Effector memory CD4-positive, alpha-beta T cell (primary cell): Measurements from ENCODE around the gene SLC1A2.

Experiments
- DNase-seq, 3 donors: peaks; one replicate each; pipeline ENCODE4 v3.0.0-alpha.2; 2020
- H3K27ac ChIP-seq: 2 replicates; pipeline ENCODE4 v1.7.0; 2013; ENCODE audit warnings: mild to moderate bottlenecking, low read length, moderate library complexity; ENCODE audit not compliant: insufficient read depth, poor library complexity, severe bottlenecking
- H3K27me3 ChIP-seq: replicated peaks from 2 replicates; pipeline ENCODE4 v1.7.0; 2013; ENCODE audit warnings: mild to moderate bottlenecking, low read length; ENCODE audit not compliant: insufficient read depth, control insufficient read depth, poor library complexity, severe bottlenecking
- H3K36me3 ChIP-seq: 2 replicates; pipeline ENCODE4 v1.7.0; 2013; ENCODE audit warnings: mild to moderate bottlenecking, low read length, moderate library complexity; ENCODE audit not compliant: control insufficient read depth, insufficient read depth
- H3K4me1 ChIP-seq: 2 replicates; pipeline ENCODE4 v1.7.0; 2013; ENCODE audit warnings: low read length, mild to moderate bottlenecking; ENCODE audit not compliant: control insufficient read depth, insufficient read depth, poor library complexity, severe bottlenecking
- H3K4me3 ChIP-seq: 2 replicates; pipeline ENCODE4 v1.7.0; 2013; ENCODE audit warnings: low read length, low read depth, mild to moderate bottlenecking; ENCODE audit not compliant: insufficient read depth, poor library complexity, severe bottlenecking
- H3K9me3 ChIP-seq: 2 replicates; pipeline ENCODE4 v1.7.0; 2013; ENCODE audit warnings: mild to moderate bottlenecking, low read length, moderate library complexity; ENCODE audit not compliant: control insufficient read depth

The SLC1A2 gene

GRCh38 chr11:35250192-35250591 is 169.2 kb downstream of the SLC1A2 start:
- Histone ChIP-seq H3K4me1 (peaks cover 22% of the 10 kb centered on the region), H3K27ac (no peak overlapping the region), H3K4me3 (no peak overlapping the region), H3K27me3 (no peaks in the 10 kb centered on the region), H3K36me3 (no peaks in the 10 kb centered on the region), H3K9me3 (peaks cover 5% of the 10 kb centered on the region)
- no peak for DNase-seq

- H3K4me1 ChIP-seq: peaks cover 26% of the 10 kb centered on the region
- H3K4me3 ChIP-seq: no peak overlapping the region
Measured at GRCh38 chr11:35248558-35249323, 170.6 kb downstream of the SLC1A2 start.

GRCh38 chr11:35247863-35248262 is 171.5 kb downstream of the SLC1A2 start:
- Histone ChIP-seq H3K27ac (peak overlapping the region; percentile 57), H3K4me1 (peaks cover 33% of the 10 kb centered on the region), H3K4me3 (no peak overlapping the region), H3K9me3 (peaks cover 5% of the 10 kb centered on the region), H3K36me3 (no peaks in the 10 kb centered on the region), H3K27me3 (no peaks in the 10 kb centered on the region)
- DNase-seq: peak; percentile 4 to 20 (median 8)

More at GRCh38 chr11:35248558-35249323, 170.6 kb downstream of the SLC1A2 start:
- H3K27me3 ChIP-seq: no peaks in the 10 kb centered on the region
- DNase-seq: no peak
- no peaks in the 10 kb centered on the region for H3K36me3 ChIP-seq
- peaks cover 5% of the 10 kb centered on the region for H3K9me3 ChIP-seq
- H3K27ac ChIP-seq: peak overlapping the region; percentile 57

- no peak overlapping the region for H3K4me3 ChIP-seq
- H3K9me3 ChIP-seq: peaks cover 5% of the 10 kb centered on the region
- no peaks in the 10 kb centered on the region for H3K27me3 ChIP-seq
- peak; percentile 66 to 73 (median 66) for DNase-seq
- no peaks in the 10 kb centered on the region for H3K36me3 ChIP-seq
- H3K27ac ChIP-seq: peak overlapping the region; percentile 57
- H3K4me1 ChIP-seq: peaks cover 38% of the 10 kb centered on the region
Measured at GRCh38 chr11:35247428-35247827, 171.9 kb downstream of the SLC1A2 start.

- peak overlapping the region; percentile 57 for H3K27ac ChIP-seq
- no peak overlapping the region for H3K4me3 ChIP-seq
- H3K36me3 ChIP-seq: no peaks in the 10 kb centered on the region
- H3K27me3 ChIP-seq: no peaks in the 10 kb centered on the region
- no peak for DNase-seq
- peaks cover 39% of the 10 kb centered on the region for H3K4me1 ChIP-seq
- peaks cover 5% of the 10 kb centered on the region for H3K9me3 ChIP-seq
Measured at GRCh38 chr11:35246745-35247144, 172.6 kb downstream of the SLC1A2 start.

GRCh38 chr11:35245786-35246185 is 173.6 kb downstream of the SLC1A2 start:
- Histone ChIP-seq H3K27me3 (no peaks in the 10 kb centered on the region), H3K27ac (no peak overlapping the region), H3K4me3 (no peak overlapping the region), H3K36me3 (no peaks in the 10 kb centered on the region), H3K4me1 (peaks cover 39% of the 10 kb centered on the region), H3K9me3 (peaks cover 5% of the 10 kb centered on the region)
- no peak for DNase-seq

- no peak for DNase-seq
- H3K4me1 ChIP-seq: peaks cover 39% of the 10 kb centered on the region
Measured at GRCh38 chr11:35245056-35245455, 174.3 kb downstream of the SLC1A2 start.

GRCh38 chr11:35243774-35244173 is 175.6 kb downstream of the SLC1A2 start:
- Histone ChIP-seq H3K27ac (no peak overlapping the region), H3K36me3 (no peaks in the 10 kb centered on the region), H3K4me1 (peaks cover 39% of the 10 kb centered on the region), H3K4me3 (no peak overlapping the region), H3K9me3 (peaks cover 5% of the 10 kb centered on the region), H3K27me3 (no peaks in the 10 kb centered on the region)
- DNase-seq: no peak

More at GRCh38 chr11:35245056-35245455, 174.3 kb downstream of the SLC1A2 start:
- H3K4me3 ChIP-seq: no peak overlapping the region
- no peaks in the 10 kb centered on the region for H3K36me3 ChIP-seq
- no peaks in the 10 kb centered on the region for H3K27me3 ChIP-seq
- peaks cover 5% of the 10 kb centered on the region for H3K9me3 ChIP-seq
- H3K27ac ChIP-seq: no peak overlapping the region

GRCh38 chr11:35242412-35243242 is 176.7 kb downstream of the SLC1A2 start:
- no peaks in the 10 kb centered on the region for H3K36me3 ChIP-seq
- no peak overlapping the region for H3K4me3 ChIP-seq
- H3K27ac ChIP-seq: no peak overlapping the region
- peaks cover 39% of the 10 kb centered on the region for H3K4me1 ChIP-seq
- no peak for DNase-seq
- no peaks in the 10 kb centered on the region for H3K9me3 ChIP-seq
- H3K27me3 ChIP-seq: no peaks in the 10 kb centered on the region

GRCh38 chr11:35241531-35241930 is 177.8 kb downstream of the SLC1A2 start:
- no peaks in the 10 kb centered on the region for H3K36me3 ChIP-seq
- no peak overlapping the region for H3K4me3 ChIP-seq
- H3K4me1 ChIP-seq: peaks cover 44% of the 10 kb centered on the region
- H3K27ac ChIP-seq: no peak overlapping the region
- H3K9me3 ChIP-seq: no peaks in the 10 kb centered on the region
- no peaks in the 10 kb centered on the region for H3K27me3 ChIP-seq
- DNase-seq: no peak
